Progenitor cell of endocrine pancreas (in vitro differentiated cells): Measurements from ENCODE around the gene WDR72. TPM values are rescaled to one million over a fixed set of nuclear protein-coding genes. Genes with fewer than 3 reads are reported as not detected.

Source experiments
- DNase-seq: peaks from one replicate; pipeline ENCODE4 v3.0.0; 2021; ENCODE audit warnings: low spot score; ENCODE audit not compliant: unreplicated experiment
- H3K27ac Mint-ChIP-seq: 2 replicates; pipeline ENCODE4 v1.8.0; 2021; ENCODE audit warnings: mild to moderate bottlenecking, moderate library complexity, mixed read lengths
- H3K27me3 Mint-ChIP-seq: 2 replicates; pipeline ENCODE4 v1.8.0; 2021; ENCODE audit warnings: mixed read lengths
- H3K36me3 Mint-ChIP-seq: 2 replicates; pipeline ENCODE4 v1.8.0; 2022; ENCODE audit warnings: mixed read lengths; ENCODE audit not compliant: insufficient read depth
- H3K4me1 Mint-ChIP-seq: 2 replicates; pipeline ENCODE4 v1.8.0; 2021; ENCODE audit warnings: low read depth, mixed read lengths
- H3K4me3 Mint-ChIP-seq: 2 replicates; pipeline ENCODE4 v1.8.0; 2021; ENCODE audit warnings: low read depth, mild to moderate bottlenecking, moderate library complexity, mixed read lengths
- H3K9me3 Mint-ChIP-seq: 2 replicates; pipeline ENCODE4 v1.8.0; 2021; ENCODE audit warnings: low read depth, mixed read lengths
- total RNA-seq: library from RNA; stranded (reverse); gene quantifications from 2 replicates; pipeline ENCODE4 v1.2.1, GENCODE V29; 2021
- TF ChIP-seq, protein P1 (sequence below): fragments of 200-600 bp; sonication (generic); IDR thresholded peaks from one replicate; pipeline ENCODE4 v1.5.0; 2021; ENCODE audit warnings: antibody characterized with exemption, mild to moderate bottlenecking; ENCODE audit not compliant: unreplicated experiment

WDR72 gene
- total RNA-seq, 1 donor from 2014 or later, result 26.6 TPM

GRCh38 chr15:53477981-53478766 is 281.3 kb downstream of the WDR72 start:
- DNase-seq, result no peak
- Mint-ChIP-seq H3K4me1 (peaks cover 47% of the 10 kb centered on the region), H3K27me3 (no peaks in the 10 kb centered on the region), H3K4me3 (no peak overlapping the region), H3K36me3 (no peaks in the 10 kb centered on the region), H3K27ac (no peak overlapping the region), H3K9me3 (no peaks in the 10 kb centered on the region)
- TF ChIP-seq, protein P1, sequence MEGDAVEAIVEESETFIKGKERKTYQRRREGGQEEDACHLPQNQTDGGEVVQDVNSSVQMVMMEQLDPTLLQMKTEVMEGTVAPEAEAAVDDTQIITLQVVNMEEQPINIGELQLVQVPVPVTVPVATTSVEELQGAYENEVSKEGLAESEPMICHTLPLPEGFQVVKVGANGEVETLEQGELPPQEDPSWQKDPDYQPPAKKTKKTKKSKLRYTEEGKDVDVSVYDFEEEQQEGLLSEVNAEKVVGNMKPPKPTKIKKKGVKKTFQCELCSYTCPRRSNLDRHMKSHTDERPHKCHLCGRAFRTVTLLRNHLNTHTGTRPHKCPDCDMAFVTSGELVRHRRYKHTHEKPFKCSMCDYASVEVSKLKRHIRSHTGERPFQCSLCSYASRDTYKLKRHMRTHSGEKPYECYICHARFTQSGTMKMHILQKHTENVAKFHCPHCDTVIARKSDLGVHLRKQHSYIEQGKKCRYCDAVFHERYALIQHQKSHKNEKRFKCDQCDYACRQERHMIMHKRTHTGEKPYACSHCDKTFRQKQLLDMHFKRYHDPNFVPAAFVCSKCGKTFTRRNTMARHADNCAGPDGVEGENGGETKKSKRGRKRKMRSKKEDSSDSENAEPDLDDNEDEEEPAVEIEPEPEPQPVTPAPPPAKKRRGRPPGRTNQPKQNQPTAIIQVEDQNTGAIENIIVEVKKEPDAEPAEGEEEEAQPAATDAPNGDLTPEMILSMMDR, result no peak

DNA sequence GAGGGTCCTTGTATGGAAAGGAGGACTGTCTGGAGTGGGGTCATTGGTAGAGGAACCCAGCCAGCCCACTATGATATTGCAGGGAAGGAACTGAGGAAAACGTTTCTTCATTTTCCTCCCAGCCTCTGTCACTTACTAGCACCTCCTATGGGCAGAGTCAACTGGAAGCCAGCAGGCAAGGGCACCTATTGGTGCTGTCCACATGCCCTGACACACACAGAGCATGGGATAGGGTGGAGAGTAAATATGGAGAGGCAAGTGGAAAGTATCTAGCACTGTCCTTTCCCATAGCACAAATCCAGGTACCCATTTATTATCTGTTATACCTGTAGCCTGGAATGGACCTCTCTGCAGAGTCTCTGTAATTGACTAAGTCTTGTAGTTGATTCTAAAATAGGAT is 285.6 kb downstream of the WDR72 start:
- TF ChIP-seq, protein P1, result peak; percentile 8

DNA sequence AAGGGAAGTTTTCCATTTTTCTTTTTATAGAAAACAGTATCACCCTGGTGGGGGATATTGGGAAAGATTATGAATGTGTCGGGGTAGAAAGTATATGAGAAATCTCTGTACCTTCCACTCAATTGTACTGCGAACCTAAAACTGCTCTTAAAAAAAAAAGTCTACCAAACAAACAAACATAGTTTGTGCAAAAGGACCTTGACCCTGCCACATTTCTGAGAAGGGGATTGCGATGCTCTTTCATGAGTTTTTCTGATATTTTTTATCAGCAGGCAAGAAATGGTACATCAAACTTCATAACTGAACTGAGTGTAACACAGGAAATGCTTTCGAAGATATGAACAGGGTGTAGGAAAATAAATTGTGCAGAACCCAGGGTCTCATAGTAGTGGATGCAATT is 286.0 kb downstream of the WDR72 start:
- DNase-seq, result no peak
- H3K27ac Mint-ChIP-seq, result peak overlapping the region; percentile 81
- H3K36me3 Mint-ChIP-seq, result peaks cover 3% of the 10 kb centered on the region
- H3K4me3 Mint-ChIP-seq, result no peak overlapping the region
- H3K9me3 Mint-ChIP-seq, result peaks cover 4% of the 10 kb centered on the region
- H3K27me3 Mint-ChIP-seq, result no peaks in the 10 kb centered on the region
- TF ChIP-seq, protein P1, result no peak
- H3K4me1 Mint-ChIP-seq, result peaks cover 51% of the 10 kb centered on the region

More for the DNA sequence above, 285.6 kb downstream of the WDR72 start:
- Mint-ChIP-seq H3K27me3 (no peaks in the 10 kb centered on the region), H3K9me3 (peaks cover 4% of the 10 kb centered on the region), H3K4me1 (peaks cover 51% of the 10 kb centered on the region), H3K27ac (peak overlapping the region; percentile 81), H3K36me3 (no peaks in the 10 kb centered on the region), H3K4me3 (no peak overlapping the region)
- no peak for DNase-seq

- no peak for DNase-seq
- H3K36me3 Mint-ChIP-seq, result peaks cover 6% of the 10 kb centered on the region
Measured at GRCh38 chr15:53472883-53473282, 286.6 kb downstream of the WDR72 start.

DNA sequence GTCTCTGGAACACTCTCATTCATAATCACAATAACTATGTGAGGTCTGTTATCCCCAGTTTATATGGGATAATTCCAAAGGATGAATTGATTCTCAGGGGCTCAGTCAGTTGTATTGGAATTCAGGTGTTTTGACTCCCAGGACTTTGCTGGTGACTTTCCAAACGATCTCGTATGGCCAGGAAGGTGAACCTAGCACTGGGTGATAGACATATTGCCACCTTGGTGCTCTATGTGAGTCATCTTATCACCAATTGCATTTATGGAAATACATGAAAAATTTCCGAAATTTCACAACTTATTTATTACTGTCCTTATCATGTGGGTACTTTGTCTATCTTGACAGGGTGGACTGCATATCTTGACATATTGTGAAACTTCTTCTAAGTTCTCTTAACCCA is 287.3 kb downstream of the WDR72 start:
- peaks cover 41% of the 10 kb centered on the region for H3K4me1 Mint-ChIP-seq
- peak overlapping the region; percentile 81 for H3K27ac Mint-ChIP-seq
- H3K36me3 Mint-ChIP-seq, result peaks cover 6% of the 10 kb centered on the region
- H3K27me3 Mint-ChIP-seq, result no peaks in the 10 kb centered on the region
- no peak overlapping the region for H3K4me3 Mint-ChIP-seq
- peaks cover 7% of the 10 kb centered on the region for H3K9me3 Mint-ChIP-seq
- TF ChIP-seq, protein P1, result no peak
- no peak for DNase-seq

More at GRCh38 chr15:53472883-53473282, 286.6 kb downstream of the WDR72 start:
- Mint-ChIP-seq H3K4me3 (no peak overlapping the region), H3K4me1 (peaks cover 46% of the 10 kb centered on the region), H3K27me3 (no peaks in the 10 kb centered on the region), H3K27ac (peak overlapping the region; percentile 81), H3K9me3 (peaks cover 7% of the 10 kb centered on the region)
- TF ChIP-seq, protein P1, result no peak
